Activated T-cell treated with anti-CD3 and anti-CD28 coated beads, Interleukin-2, amount 50 U/mL, for 4 hours (primary cell): Measurements from ENCODE around the gene TMED10. TPM values are rescaled to one million over a fixed set of nuclear protein-coding genes. Genes with fewer than 3 reads are reported as not detected.
"Not testable (repeated sequence)": the region's sequence is repeated elsewhere in the genome, so short reads cannot be mapped to it uniquely, and the experiment has no call there.

Experiments
- ATAC-seq, 2 donors: fragments of 200-7000 bp; cut with Tn5 transposase; one replicate each; pipeline ENCODE4 v1.10.0; 2021
- DNase-seq: peaks from one replicate; pipeline ENCODE4 v3.0.0-alpha.2; 2020
- H3K27me3 Mint-ChIP-seq: one replicate; pipeline ENCODE4 v1.8.0; 2021; ENCODE audit warnings: low read depth, mixed read lengths
- H3K36me3 Mint-ChIP-seq: one replicate; pipeline ENCODE4 v1.8.0; 2022; ENCODE audit warnings: mixed read lengths; ENCODE audit not compliant: insufficient read depth
- H3K4me1 Mint-ChIP-seq: one replicate; pipeline ENCODE4 v1.8.0; 2021; ENCODE audit warnings: low read depth, mixed read lengths
- H3K4me3 Mint-ChIP-seq: one replicate; pipeline ENCODE4 v1.8.0; 2021; ENCODE audit warnings: mild to moderate bottlenecking, moderate library complexity, mixed read lengths
- H3K9me3 Mint-ChIP-seq: one replicate; pipeline ENCODE4 v1.8.0; 2021; ENCODE audit warnings: mixed read lengths
- total RNA-seq, 3 donors: library from RNA; stranded (reverse); gene quantifications; one replicate each; pipeline ENCODE4 v1.2.1, GENCODE V29; 2021

Gene TMED10
- total RNA-seq, 3 donors from 2014 or later, result 184 to 196 (median 195) TPM

- Mint-ChIP-seq H3K36me3 (peaks cover 11% of the 10 kb centered on the region), H3K4me1 (peaks cover 68% of the 10 kb centered on the region), H3K27me3 (no peaks in the 10 kb centered on the region)
Measured at GRCh38 chr14:75140620-75141019, 35.8 kb downstream of the TMED10 start.

GRCh38 chr14:75139185-75139584 is 37.2 kb downstream of the TMED10 start:
- ATAC-seq (no peak), DNase-seq (no peak)
- peaks cover 55% of the 10 kb centered on the region for H3K4me1 Mint-ChIP-seq
- H3K36me3 Mint-ChIP-seq, result peaks cover 19% of the 10 kb centered on the region
- no peak overlapping the region for H3K4me3 Mint-ChIP-seq
- H3K27me3 Mint-ChIP-seq, result no peaks in the 10 kb centered on the region
- H3K9me3 Mint-ChIP-seq, result no peaks in the 10 kb centered on the region

More at GRCh38 chr14:75140620-75141019, 35.8 kb downstream of the TMED10 start:
- H3K9me3 Mint-ChIP-seq, result no peaks in the 10 kb centered on the region
- DNase-seq (no peak), ATAC-seq (no peak)
- H3K4me3 Mint-ChIP-seq, result no peak overlapping the region

GRCh38 chr14:75138492-75138891 is 37.9 kb downstream of the TMED10 start:
- peaks cover 51% of the 10 kb centered on the region for H3K4me1 Mint-ChIP-seq
- peaks cover 21% of the 10 kb centered on the region for H3K36me3 Mint-ChIP-seq
- no peak overlapping the region for H3K4me3 Mint-ChIP-seq
- ATAC-seq, result peak; percentile 27 to 28
- H3K9me3 Mint-ChIP-seq, result no peaks in the 10 kb centered on the region
- no peak for DNase-seq
- H3K27me3 Mint-ChIP-seq, result no peaks in the 10 kb centered on the region

DNA sequence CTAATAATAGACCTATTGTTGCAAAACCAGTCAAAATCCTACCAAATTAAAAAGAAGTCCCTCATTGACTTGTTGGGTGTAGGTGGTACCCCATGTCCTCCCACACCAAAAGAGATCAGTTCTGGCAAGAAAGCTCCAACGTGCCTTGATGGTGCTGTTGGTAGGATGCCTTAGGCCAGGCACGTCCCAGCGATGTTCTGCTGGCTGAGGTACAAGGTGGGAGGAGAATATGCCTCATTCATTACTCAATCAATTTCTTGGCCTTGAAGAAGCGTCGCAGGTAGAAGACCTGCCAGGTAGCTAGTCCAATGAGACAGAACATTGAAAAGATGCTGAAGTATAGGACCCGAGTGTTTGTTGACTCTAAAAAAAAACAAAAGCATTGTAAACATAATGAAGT is 41.8 kb downstream of the TMED10 start:
- Mint-ChIP-seq H3K36me3 (peaks cover 34% of the 10 kb centered on the region), H3K4me3 (no peak overlapping the region)
- no peak for DNase-seq

DNA sequence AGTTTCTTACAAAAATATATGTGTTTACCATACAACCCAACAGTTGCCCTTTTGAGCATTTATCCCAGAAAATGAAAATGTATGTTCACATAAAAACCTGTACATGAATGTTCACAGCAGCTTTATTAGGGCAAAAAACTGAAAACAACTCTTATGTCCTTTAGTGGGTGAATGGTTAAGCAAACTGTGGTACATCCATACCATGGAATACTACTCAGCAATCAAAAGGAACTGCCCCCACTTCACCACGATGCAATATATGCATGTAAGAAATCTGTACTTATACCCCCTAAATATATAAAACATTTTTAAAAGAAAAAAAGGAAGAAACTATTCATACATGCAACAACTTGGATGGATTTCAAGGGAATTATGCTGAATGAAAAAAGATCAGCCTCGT is 42.8 kb downstream of the TMED10 start:
- Mint-ChIP-seq H3K36me3 (peaks cover 34% of the 10 kb centered on the region), H3K27me3 (no peaks in the 10 kb centered on the region), H3K4me1 (peaks cover 17% of the 10 kb centered on the region), H3K4me3 (no peak overlapping the region), H3K9me3 (no peaks in the 10 kb centered on the region)
- ATAC-seq (no peak), DNase-seq (no peak)

More for the DNA sequence above, 41.8 kb downstream of the TMED10 start:
- ATAC-seq, result no peak
- Mint-ChIP-seq H3K27me3 (no peaks in the 10 kb centered on the region), H3K4me1 (peaks cover 25% of the 10 kb centered on the region), H3K9me3 (no peaks in the 10 kb centered on the region)

- peak; percentile 83 to 91 for ATAC-seq
- DNase-seq, result peak; percentile 28
- peaks cover 17% of the 10 kb centered on the region for H3K4me1 Mint-ChIP-seq
- H3K27me3 Mint-ChIP-seq, result no peaks in the 10 kb centered on the region
- no peak overlapping the region for H3K4me3 Mint-ChIP-seq
- H3K9me3 Mint-ChIP-seq, result no peaks in the 10 kb centered on the region
- peaks cover 36% of the 10 kb centered on the region for H3K36me3 Mint-ChIP-seq
Measured at GRCh38 chr14:75132382-75133086, 43.9 kb downstream of the TMED10 start.

- H3K36me3 Mint-ChIP-seq, result peaks cover 23% of the 10 kb centered on the region
- peaks cover 39% of the 10 kb centered on the region for H3K4me1 Mint-ChIP-seq
- peak overlapping the region; percentile 57 for H3K4me3 Mint-ChIP-seq
- H3K9me3 Mint-ChIP-seq, result no peaks in the 10 kb centered on the region
- no peak for ATAC-seq
- no peak for DNase-seq
- no peaks in the 10 kb centered on the region for H3K27me3 Mint-ChIP-seq
Measured at GRCh38 chr14:75128596-75128990, 47.8 kb downstream of the TMED10 start.

GRCh38 chr14:75127903-75128595 is 48.4 kb downstream of the TMED10 start:
- H3K27me3 Mint-ChIP-seq, result no peaks in the 10 kb centered on the region
- H3K36me3 Mint-ChIP-seq, result peaks cover 18% of the 10 kb centered on the region
- DNase-seq (no peak), ATAC-seq (no peak)
- peak overlapping the region; percentile 97 for H3K4me3 Mint-ChIP-seq
- H3K4me1 Mint-ChIP-seq, result peaks cover 39% of the 10 kb centered on the region
- no peaks in the 10 kb centered on the region for H3K9me3 Mint-ChIP-seq

GRCh38 chr14:75127474-75127820 is 49.0 kb downstream of the TMED10 start:
- not testable (repeated sequence) for DNase-seq
- peaks cover 13% of the 10 kb centered on the region for H3K36me3 Mint-ChIP-seq

DNA sequence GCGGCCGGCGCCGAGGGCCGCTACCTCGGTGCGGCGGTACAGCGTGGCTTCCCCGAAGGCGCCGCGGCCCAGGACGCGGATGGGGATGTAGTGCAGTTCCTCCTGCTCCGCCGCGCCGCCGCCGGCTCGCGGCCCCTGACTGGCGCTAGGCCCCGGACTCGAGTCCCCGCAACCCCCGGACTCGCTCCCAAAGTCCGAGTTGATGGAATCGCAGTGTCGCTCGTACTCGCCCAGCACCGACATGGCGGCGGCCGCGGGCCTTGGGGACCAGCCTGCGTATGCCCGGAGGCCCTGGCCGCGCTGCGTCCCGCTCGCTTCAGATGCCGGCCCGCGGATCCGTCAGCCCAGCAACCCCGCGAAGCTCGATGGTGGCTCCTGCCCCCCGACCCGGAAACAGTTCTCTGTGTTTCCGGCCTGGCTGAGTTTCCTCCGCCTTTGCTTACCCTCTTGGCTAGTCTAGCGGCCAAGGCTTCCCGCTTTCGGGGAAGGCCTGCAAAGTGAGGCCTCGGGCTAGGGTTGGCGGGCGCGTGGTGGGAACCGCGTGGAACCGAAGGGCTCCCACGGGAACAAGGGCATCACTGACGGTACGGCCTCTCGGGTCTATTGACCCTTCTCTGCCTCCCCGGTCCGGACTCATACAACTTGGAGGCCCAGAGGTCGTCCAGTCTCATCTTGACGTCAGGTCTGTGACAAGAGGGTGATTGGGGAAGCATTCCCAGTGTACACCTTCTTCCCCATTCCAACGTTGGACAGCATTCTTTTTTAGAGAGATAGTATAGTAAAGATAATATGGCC is 49.5 kb downstream of the TMED10 start, which contains the start of gene NEK9:
TSS of gene NEK9 (minus strand) at position 370 of the 795 bp plus-strand sequence. CDS start at position 243, 127 bp downstream.
- H3K4me1 Mint-ChIP-seq, result peaks cover 36% of the 10 kb centered on the region
- H3K4me3 Mint-ChIP-seq, result peak within 1 kb of the TSS; percentile 97
- peak; percentile 96 to 97 for ATAC-seq
- no peaks in the 10 kb centered on the region for H3K9me3 Mint-ChIP-seq
- H3K36me3 Mint-ChIP-seq, result peaks cover 14% of the 10 kb centered on the region
- peak; percentile 80 for DNase-seq
- H3K27me3 Mint-ChIP-seq, result no peaks in the 10 kb centered on the region

More at GRCh38 chr14:75127474-75127820, 49.0 kb downstream of the TMED10 start:
- not testable (repeated sequence) for ATAC-seq, H3K27me3 Mint-ChIP-seq, H3K9me3 Mint-ChIP-seq
- Mint-ChIP-seq H3K4me3 (peak overlapping the region; percentile 97), H3K4me1 (peaks cover 35% of the 10 kb centered on the region)

GRCh38 chr14:75126121-75126544 is 50.3 kb downstream of the TMED10 start:
- ATAC-seq (no peak), DNase-seq (no peak)
- no peaks in the 10 kb centered on the region for H3K27me3 Mint-ChIP-seq
- no peaks in the 10 kb centered on the region for H3K9me3 Mint-ChIP-seq
- peaks cover 37% of the 10 kb centered on the region for H3K4me1 Mint-ChIP-seq
- peak overlapping the region; percentile 97 for H3K4me3 Mint-ChIP-seq
- H3K36me3 Mint-ChIP-seq, result peaks cover 16% of the 10 kb centered on the region

DNA sequence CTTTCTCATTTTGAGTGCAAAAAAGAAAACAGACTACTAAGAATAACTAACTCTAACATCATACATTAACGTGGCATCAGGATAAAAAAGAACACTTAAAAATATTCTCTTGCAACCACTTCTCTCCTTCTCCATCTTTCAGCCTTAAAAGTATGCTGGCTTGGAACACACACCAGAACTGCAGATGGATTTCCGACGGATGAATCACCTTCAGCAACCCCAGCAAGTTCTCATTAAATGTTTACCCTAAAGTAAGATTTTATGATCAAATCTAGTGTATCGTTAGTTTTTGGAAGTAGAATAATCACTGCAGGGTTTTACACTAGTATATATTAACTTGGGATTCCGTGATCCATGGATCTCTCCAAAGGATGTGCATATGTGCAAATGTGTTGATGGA is 50.8 kb downstream of the TMED10 start:
- peaks cover 16% of the 10 kb centered on the region for H3K36me3 Mint-ChIP-seq
- peak overlapping the region; percentile 97 for H3K4me3 Mint-ChIP-seq
- DNase-seq (no peak), ATAC-seq (no peak)
- no peaks in the 10 kb centered on the region for H3K27me3 Mint-ChIP-seq
- H3K9me3 Mint-ChIP-seq, result no peaks in the 10 kb centered on the region
- H3K4me1 Mint-ChIP-seq, result peaks cover 37% of the 10 kb centered on the region

GRCh38 chr14:75123991-75124390 is 52.4 kb downstream of the TMED10 start:
- DNase-seq (no peak), ATAC-seq (peak in 1 of 2 donors; percentile 13)
- Mint-ChIP-seq H3K27me3 (no peaks in the 10 kb centered on the region), H3K4me1 (peaks cover 43% of the 10 kb centered on the region), H3K36me3 (peaks cover 25% of the 10 kb centered on the region), H3K9me3 (no peaks in the 10 kb centered on the region), H3K4me3 (peak overlapping the region; percentile 29)

GRCh38 chr14:75121552-75121951 is 54.9 kb downstream of the TMED10 start:
- Mint-ChIP-seq H3K9me3 (no peaks in the 10 kb centered on the region), H3K4me1 (peaks cover 33% of the 10 kb centered on the region), H3K4me3 (no peak overlapping the region), H3K27me3 (no peaks in the 10 kb centered on the region), H3K36me3 (peaks cover 31% of the 10 kb centered on the region)
- ATAC-seq (no peak), DNase-seq (no peak)
